Fibroblast of the aortic adventitia (primary cell): ENCODE measurements around the gene LSM2. TPM values are rescaled to one million over a fixed set of nuclear protein-coding genes. Genes with fewer than 3 reads are reported as not detected.
"Not testable (repeated sequence)": the region's sequence is repeated elsewhere in the genome, so short reads cannot be mapped to it uniquely, and the experiment has no call there.

Source experiments
- DNase-seq: peaks from one replicate; pipeline ENCODE4 v3.0.0-alpha.2; 2010; ENCODE audit warnings: low read depth
- H3K4me3 ChIP-seq: 2 replicates; pipeline ENCODE4 v1.5.1; 2011; ENCODE audit warnings: low read depth, mild to moderate bottlenecking, control low read depth, low read length, moderate library complexity
- total RNA-seq: library from RNA; depleted of rRNA; stranded (reverse); fragments of >200 nt; gene quantifications from 2 replicates; pipeline ENCODE4 v1.2.3, GENCODE V29; 2012; ENCODE audit warnings: low replicate concordance
- TF ChIP-seq, protein P1 (sequence below): IDR thresholded peaks from 2 replicates; pipeline ENCODE4 v1.5.1; 2011; ENCODE audit warnings: mild to moderate bottlenecking, low read length, control low read depth, inconsistent platforms; ENCODE audit not compliant: insufficient read depth

LSM2 gene
- total RNA-seq, 1 donor = 49.5 TPM

DNA sequence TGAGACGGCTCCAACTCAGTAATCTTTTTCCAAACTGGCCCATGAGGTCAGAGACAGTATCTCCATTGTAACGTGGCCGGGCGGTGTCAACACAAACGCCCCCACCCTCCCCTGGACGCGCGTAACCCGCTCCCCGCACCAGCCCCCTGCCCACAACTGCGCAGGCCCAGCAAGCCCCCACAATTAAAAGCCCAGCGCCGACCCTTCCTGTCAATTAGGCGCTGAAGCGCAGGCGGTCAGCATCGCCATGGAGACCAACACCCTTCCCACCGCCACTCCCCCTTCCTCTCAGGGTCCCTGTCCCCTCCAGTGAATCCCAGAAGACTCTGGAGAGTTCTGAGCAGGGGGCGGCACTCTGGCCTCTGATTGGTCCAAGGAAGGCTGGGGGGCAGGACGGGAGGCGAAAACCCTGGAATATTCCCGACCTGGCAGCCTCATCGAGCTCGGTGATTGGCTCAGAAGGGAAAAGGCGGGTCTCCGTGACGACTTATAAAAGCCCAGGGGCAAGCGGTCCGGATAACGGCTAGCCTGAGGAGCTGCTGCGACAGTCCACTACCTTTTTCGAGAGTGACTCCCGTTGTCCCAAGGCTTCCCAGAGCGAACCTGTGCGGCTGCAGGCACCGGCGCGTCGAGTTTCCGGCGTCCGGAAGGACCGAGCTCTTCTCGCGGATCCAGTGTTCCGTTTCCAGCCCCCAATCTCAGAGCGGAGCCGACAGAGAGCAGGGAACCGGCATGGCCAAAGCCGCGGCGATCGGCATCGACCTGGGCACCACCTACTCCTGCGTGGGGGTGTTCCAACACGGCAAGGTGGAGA, 8.5 kb upstream of the LSM2 start, which contains the start of the genes HSPA1A and HSPA1L:
HSPA1A (plus strand) TSS at position 519 of the 814 bp plus-strand sequence; CDS start at position 733, 214 bp downstream.
HSPA1L (minus strand) TSS at position 259 of the 814 bp plus-strand sequence. CDS start 3,311 bp downstream, outside the sequence.
- DNase-seq = peak; percentile 96
- TF ChIP-seq, protein P1, sequence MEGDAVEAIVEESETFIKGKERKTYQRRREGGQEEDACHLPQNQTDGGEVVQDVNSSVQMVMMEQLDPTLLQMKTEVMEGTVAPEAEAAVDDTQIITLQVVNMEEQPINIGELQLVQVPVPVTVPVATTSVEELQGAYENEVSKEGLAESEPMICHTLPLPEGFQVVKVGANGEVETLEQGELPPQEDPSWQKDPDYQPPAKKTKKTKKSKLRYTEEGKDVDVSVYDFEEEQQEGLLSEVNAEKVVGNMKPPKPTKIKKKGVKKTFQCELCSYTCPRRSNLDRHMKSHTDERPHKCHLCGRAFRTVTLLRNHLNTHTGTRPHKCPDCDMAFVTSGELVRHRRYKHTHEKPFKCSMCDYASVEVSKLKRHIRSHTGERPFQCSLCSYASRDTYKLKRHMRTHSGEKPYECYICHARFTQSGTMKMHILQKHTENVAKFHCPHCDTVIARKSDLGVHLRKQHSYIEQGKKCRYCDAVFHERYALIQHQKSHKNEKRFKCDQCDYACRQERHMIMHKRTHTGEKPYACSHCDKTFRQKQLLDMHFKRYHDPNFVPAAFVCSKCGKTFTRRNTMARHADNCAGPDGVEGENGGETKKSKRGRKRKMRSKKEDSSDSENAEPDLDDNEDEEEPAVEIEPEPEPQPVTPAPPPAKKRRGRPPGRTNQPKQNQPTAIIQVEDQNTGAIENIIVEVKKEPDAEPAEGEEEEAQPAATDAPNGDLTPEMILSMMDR = no peak
- peak within 1 kb of the TSS; percentile 85 for H3K4me3 ChIP-seq

DNA sequence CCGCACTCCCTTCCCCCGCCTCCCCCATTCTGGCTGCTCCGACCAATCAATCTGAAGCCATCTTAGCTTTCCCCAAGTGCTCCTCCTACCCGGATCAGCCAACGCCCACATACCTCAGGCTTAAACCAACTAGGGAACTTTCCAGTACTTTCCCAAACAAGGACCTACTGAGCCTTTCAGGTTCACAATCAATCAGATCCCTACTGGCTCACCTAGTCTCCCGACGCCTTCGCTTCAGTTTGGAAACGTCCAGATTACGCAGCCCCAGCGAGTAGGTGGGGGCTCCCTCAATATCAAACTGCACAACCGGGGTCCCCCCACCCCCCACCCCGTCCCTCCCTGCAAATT, 7.9 kb upstream of the LSM2 start:
- peak; percentile 99 for DNase-seq
- TF ChIP-seq, protein P1 = no peak
- peak overlapping the region; percentile 68 for H3K4me3 ChIP-seq

GRCh38 chr6:31813465-31813849, 6.7 kb upstream of the LSM2 start:
- no peak for DNase-seq
- no peak overlapping the region for H3K4me3 ChIP-seq
- TF ChIP-seq, protein P1 = no peak

GRCh38 chr6:31811645-31812044, 4.9 kb upstream of the LSM2 start:
- TF ChIP-seq, protein P1 = no peak
- no peak for DNase-seq
- no peak overlapping the region for H3K4me3 ChIP-seq

DNA sequence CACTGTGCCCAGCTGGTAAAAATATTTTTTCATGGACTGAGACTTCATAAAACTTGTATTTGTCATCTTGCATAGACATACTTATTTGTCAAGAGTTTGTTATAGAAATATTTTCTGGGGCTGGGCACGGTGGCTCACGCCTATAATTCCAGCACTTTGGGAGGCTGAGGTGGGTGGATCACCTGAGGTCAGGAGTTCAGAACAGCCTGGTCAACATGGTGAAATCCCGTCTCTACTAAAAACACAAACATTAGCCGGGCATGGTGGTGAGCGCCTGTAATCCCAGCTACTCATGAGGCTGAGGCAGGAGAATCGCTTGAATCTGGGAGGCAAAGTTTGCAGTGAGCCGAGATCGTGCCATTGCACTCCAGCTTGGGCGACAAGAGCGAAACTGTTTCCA, 1.8 kb upstream of the LSM2 start:
- H3K4me3 ChIP-seq, DNase-seq: not testable (repeated sequence)

DNA sequence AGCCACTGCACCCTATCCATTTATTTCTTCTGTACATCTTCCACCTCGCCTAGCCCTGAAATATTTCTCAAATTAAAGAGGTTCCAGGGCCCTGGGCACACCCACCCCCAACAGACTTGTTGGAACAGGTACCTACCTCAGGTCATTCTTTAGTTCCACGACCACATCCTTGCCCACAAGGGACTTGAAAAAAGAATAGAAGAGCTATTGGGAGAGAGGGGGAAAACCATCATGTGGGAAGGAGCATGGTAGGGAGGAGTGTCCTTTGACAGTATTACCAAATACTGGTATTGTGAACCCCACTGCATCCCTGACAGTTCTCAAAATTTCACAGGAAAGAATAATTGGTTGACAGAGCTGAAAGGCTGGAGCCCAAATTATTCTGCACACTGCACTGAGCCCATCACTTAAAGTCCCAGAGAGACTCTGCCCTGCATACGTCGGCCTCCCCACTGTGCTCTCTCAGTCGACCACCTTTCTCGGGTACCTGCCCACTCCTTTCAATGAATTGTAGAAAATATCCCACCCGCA, 762 bp downstream of the LSM2 start:
- no peak for DNase-seq
- peak overlapping the region; percentile 84 for H3K4me3 ChIP-seq
- TF ChIP-seq, protein P1 = no peak

DNA sequence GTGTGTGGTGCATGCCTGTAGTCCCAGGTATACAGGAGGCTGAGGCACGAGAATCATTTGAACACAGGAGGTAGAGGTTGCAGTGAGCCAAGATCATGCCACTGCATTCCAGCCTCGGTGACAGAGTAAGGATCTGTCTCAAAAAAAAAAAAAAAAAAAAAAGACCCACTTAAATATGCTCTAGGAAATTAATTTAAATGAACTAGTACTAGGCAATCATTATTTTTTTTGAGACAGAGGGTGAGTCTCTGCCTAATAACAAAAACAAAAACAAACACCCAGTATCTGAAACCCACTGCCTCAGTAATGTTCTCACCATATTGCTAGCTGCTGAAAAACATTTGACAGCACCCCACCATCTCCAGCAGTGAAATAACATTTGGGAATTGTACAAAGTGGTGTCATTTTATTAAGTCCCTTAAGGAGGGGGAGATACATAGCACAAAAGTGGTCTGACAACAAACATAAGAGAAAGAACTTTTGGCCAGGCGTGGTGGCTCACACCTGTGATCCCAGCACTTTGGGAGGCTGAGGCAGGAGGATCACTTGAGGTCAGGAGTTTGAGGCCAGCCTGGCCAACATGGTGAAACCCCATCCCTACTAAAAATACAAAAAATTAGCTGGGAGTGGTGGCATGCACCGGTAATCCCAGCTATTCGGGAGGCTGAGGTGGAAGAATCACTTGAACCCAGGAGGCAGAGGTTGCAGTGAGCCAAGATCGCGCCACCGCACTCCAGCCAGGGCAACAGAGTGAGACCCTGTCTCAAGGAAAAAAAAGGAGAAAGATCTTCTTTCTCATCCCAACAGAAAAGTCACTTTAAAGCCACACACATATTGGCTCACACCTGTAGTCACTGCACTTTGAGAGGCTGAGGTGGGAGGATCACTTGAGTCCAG, 5.5 kb downstream of the LSM2 start:
- not testable (repeated sequence) for DNase-seq, H3K4me3 ChIP-seq
